HG03571 (cell line): Measurements from ENCODE around the gene KRTAP5-11.
"Not testable (repeated sequence)": the region's sequence is repeated elsewhere in the genome, so short reads cannot be mapped to it uniquely, and the experiment has no call there.

ENCODE experiments used
- ATAC-seq: cut with Tn5 transposase; IDR thresholded peaks from one replicate; pipeline ENCODE4 v1.9.1; 2021; ENCODE audit not compliant: unreplicated experiment

Gene KRTAP5-11, protein sequence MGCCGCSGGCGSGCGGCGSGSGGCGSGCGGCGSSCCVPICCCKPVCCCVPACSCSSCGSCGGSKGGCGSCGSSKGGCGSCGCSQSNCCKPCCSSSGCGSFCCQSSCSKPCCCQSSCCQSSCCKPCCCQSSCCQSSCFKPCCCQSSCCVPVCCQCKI

DNA sequence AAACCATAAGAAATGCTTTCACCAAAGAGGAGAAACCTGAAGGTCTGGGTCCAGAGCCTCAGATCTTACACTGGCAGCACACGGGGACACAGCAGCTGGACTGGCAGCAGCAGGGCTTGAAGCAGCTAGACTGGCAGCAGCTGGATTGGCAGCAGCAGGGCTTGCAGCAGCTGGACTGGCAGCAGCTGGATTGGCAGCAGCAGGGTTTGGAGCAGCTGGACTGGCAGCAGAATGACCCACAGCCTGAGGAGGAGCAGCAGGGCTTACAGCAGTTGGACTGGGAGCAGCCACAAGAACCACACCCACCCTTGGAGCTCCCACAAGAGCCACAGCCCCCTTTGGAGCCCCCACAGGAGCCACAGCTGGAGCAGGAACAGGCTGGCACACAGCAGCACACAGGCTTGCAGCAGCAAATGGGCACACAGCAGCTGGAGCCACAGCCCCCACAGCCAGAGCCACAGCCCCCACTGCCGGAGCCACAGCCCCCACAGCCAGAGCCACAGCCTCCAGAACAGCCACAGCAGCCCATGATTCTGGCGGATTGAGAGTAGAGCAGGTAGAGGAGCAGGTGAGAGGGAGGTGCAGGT is at the start of gene KRTAP5-11:
Gene KRTAP5-11, minus strand, starts transcription at position 567 of the 587 bp plus-strand sequence. Its CDS starts 38 bp downstream, at position 529.
- ATAC-seq, result no peak

DNA sequence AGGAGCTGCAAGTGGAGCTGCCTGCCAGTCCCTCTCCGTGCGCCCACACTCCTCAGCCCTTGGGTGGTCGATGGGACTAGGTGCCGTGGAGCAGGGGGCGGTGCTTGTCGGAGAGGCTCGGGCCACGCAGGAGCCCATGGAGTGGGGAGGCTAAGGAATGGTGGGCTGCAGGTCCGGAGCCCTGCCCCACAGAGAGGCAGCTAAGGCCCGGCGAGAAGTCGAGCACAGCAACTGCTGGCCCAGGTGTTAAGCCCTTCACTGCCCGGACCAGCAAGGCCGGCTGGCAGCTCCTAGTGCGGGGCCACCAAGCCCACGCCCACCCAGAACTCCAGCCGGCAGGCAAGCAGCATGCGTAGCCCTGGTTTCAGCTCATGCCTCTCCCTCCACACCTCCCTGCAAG is 48.9 kb upstream of the KRTAP5-11 start:
- ATAC-seq, result not testable (repeated sequence)

DNA sequence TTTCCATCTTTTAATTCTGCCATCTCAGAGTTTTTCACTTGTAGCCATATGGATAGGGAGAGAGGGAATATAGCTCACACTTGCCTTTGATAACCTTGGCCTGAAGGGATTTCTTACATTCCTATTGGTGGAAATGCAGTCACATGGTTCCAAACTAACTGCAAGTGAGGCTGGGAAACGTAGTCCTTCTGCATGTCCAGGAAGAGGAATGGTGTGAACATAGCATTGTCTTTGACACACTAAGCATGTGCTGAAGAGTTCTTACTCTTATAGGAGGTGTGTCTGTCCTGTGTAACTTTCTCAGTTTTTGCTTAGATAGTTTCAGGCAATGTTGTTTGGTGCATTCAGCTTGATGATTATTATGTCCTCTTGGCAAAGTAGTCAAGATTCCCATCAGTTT is 47.4 kb upstream of the KRTAP5-11 start:
- ATAC-seq, result not testable (repeated sequence)

DNA sequence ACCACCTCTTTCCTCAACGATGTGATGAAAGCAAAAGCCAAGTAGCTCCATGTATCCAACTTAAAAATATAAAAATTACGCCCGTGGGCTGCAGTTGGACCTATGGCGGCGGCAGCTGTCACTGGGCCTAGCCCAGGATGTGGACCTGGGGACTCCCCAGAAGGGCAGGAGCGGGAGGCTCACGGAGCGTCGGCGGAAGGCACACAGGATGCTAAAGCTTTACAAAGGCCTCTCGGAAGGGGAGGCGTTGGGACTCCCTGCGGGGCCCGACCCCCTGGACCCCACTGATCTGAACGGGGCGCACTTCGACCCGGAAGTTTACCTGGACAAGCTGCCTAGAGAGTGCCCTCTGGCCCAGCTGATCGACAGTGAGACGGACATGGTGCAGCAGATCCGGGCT is 46.3 kb upstream of the KRTAP5-11 start:
- not testable (repeated sequence) for ATAC-seq

DNA sequence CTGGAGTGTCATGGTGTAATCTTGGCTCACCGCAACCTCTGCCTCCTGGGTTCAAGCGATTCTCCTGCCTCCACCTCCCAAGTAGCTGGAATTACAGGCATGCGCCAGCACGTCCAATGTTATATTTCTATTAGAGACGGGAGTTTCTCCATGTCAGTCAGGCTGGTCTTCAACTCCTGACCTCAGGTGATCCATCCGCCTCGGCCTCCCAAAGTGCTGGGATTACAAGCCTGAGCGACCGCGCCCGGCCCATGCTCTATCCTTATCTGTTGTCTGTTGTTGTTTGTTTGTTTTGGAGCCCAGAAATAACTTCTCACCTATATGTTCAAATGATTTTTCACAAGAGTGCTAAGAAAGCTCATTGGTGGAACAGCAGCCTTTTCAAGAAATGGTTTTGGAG is 40.6 kb upstream of the KRTAP5-11 start:
- ATAC-seq, result not testable (repeated sequence)

DNA sequence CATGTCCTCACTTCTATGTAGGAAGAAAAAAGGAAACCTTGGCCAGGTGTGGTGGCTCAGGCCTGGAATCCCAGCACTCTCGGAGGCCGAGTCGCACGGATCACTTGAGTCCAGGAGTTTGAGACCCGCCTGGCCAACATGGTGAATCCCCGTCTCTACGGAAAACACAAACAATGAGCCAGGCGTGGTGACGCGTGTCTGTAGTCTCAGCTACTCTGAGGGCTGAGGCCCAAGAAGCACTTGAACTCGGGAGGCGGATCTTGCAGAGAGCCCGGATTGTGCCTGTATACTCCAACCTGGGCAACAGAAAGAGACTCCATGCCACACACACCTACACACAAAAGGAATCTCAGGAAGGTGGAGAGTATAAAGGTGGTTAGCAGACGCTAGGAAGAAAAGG is 39.9 kb upstream of the KRTAP5-11 start:
- not testable (repeated sequence) for ATAC-seq

DNA sequence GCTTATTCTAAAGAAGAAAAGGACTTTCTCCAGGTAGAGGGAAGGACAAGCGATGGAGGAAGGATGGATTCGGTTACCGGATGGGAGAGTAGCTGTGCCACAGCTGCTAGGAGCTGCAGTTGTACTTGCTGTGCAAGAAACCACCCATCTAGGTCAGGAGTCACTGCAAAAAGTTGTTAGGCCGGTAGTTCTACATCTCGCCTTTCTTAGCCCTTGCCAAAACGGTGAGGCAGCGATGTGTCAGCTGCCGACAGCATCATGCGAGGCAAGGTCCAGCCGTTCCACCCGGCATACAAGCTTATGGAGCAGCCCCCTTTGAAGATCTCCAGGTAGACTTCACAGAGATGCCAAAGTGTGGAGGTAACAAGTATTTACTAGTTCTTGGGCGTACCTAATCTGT is 32.3 kb upstream of the KRTAP5-11 start:
- not testable (repeated sequence) for ATAC-seq

DNA sequence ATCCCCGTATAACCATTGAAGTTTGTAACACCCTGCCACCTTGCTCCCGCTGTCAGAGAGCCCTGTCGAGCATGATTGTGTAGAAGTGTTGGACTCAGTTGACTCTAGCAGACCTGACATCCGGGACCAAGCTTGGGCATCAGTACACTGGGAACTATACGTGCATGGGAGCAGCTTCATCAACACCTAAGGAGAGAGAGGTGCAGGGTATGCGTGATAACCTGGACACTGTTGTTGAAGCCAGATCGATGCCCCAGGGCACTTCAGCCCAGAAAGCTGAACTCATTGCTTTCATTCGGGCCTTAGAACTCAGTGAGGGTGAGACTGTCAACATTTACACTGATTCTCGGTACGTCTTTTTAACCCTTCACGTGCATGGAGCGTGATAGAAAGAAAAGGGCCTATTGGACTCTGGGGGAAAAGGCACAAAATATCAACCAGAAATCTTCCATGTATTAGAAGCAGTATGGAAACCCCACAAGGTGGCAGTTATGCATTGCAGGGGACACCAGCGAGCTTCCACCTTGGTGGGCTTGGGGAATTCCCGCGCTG is 31.8 kb upstream of the KRTAP5-11 start:
- ATAC-seq, result not testable (repeated sequence)

DNA sequence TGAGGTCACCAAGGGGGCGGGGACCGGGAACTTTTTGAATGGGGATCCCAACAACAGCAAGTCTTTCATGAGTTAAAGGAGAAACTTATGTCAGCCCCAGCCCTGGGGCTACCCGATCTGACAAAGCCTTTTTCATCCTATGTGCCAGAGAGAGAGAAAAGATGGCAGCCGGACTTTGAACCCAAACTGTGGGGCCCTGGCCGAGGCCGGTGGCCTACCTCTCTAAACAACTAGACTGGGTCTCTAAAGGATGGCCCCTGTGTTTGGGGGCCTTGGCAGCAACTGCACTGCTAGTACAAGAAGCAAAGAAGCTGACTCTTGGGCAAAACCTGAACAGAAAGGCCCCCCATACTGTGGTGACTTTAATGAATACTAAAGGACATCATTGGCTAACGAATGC is 31.3 kb upstream of the KRTAP5-11 start:
- ATAC-seq, result not testable (repeated sequence)

DNA sequence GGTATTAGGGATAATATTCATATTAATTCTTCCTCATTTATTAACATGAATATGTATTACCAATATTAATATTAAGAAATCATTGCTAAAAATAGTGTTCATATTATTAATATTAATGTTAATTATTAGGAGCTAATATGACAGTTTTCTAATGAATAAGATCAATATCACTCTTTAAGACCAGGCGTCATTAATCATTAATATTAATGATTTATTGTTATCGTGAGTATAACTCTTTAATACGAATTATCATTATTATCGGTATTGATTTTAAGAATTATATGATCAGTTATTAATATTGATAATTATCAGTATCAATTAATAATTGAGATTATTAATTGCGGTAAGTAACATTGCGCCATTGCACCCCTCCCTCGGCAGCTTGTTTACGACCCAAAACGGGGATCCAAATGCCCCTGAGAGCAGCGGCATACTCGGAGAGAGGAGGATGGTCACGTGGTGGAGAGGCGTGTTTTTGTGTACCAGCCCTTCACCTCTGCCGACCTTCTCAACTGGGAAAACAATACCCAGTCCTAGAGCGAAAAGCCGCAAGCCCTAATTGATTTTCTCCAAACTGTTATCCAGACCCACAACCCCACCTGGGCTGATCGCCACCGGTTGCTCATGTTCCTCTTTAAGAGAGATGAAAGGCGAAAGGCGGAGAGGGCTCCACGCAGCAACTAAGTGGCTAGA is 28.7 kb upstream of the KRTAP5-11 start:
- not testable (repeated sequence) for ATAC-seq

DNA sequence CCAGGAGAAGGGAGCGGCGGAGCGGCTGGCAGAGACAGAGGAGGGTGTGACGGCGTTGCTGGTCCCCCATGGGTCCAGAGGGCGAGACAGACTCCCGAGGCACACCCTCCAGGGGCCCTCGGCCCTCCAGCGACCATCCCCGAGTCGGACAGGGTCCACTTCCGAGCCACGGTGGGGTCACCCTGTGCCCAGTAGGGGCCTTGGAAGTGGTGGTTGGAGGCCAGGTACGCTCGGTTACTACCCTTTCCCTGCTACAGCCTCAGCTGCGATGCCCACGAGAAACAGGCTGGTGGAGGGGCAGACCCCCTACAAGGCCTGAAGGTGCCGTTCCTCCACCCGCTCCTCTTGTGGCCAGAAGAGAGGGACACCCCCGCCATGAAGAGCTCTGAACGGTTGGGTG is 25.6 kb upstream of the KRTAP5-11 start:
- ATAC-seq, result not testable (repeated sequence)

DNA sequence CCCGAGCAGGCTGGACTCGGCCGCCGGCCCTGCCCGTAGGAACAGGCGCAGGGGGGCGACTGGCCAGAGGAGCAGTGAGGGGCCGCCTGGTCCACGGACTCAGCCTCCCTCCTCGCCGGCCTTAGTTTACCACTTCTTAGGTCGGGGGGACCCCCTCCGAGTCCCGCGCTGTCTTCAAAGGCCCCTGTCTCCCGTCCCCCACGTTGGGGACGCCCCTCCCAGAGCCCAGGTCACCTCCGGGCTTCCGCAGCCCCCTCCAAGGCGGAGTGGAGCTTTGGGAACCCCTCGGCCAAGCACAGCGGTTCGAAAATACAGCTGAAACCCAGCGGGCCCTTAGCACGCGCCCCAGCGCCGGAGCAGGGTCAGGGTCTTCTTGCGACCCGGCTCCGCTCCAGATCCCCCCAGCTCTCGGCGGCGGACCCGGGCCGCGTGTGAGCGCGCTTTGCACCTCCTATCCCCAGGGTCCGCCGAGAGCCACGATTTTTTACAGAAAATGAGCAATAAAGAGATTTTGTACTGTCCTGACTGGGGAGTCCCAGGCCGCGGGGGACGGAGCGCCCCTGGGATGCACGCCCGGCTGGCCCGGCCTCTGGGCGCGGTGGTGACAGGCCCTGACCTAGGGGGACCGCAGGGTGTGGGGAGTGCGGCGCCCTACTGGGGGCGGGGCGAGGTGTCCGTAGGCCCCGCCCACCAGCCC is 25.0 kb upstream of the KRTAP5-11 start:
- ATAC-seq, result not testable (repeated sequence)

DNA sequence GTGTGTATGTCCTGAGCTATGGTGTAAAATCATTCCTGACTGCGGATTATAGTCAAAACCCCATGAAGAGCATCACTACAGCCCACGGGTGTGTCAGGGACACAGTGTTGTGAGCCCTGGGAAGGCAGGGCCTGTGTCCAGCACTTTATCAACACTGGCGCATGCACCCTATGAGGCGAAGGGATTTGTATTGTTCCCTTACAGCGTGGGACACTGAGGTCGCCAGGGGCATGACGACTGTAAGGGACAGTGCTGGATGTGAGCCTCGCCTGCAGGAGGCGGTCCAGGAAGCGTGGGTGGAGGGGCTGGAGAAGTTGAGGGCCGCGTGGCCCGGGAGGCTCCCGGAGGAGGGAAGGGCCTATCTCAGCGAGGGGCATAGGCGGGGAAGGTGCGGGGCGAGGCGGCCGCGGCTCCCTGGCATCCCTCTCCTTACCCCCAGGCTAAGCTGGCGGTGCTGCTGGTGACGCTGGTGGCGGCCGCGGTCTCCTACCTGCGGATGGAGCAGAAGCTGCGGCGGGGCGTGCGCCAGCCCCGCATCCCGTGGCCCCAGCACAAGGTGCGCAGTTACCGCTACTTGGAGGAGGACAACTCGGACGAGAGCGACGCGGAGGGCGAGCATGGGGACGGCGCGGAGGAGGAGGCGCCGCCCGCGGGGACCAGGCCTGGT is 24.3 kb upstream of the KRTAP5-11 start:
- not testable (repeated sequence) for ATAC-seq

DNA sequence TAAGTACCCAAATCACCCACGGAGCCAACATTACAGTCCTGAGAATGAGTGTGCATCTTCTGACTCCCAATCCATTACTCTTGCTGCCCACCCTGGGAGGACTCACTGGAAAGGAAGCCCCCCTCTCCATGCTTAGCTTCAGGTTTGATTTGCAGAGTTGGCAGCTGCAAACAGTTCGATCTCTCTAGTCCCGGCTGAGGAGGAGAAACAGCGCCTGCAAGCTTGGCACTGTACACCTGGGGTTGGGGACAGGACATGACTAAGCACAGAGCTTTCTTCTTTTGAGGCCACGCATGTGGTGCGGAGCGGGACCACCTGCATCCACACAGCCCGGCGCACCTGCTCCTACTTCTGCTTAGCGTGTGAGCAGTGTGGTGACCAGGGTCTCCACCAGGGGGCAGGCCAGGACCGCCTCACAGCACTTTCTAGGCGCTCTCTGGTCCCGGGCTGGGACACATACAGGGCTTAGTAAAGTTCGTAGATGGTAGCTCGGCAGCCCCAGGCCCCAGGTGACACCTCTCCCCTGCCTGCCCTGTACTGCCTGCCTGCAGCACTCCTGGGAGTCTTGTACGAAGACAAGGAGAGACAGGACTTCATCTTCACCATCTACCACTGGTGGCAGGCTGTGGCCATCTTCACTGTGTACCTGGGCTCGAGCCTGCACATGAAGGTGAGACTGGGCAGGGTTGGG is 22.3 kb upstream of the KRTAP5-11 start:
- ATAC-seq, result not testable (repeated sequence)

DNA sequence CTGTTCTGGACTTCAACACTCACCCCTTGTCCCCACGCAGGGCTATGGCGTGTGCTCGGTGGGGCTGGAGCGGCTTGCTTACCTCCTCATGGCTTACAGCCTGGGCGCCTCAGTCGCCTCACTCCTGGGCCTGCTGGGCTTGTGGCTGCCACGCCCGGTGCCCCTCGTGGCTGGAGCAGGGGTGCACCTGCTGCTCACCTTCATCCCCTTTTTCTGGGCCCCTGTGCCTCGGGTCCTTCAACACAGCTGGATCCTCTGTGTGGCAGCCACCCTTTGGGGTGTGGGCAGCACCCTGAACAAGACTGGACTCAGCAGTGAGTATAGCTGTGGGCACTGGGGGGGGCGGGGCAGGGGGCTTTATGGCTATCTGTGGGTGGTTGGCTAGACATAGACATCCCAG is 20.5 kb upstream of the KRTAP5-11 start:
- not testable (repeated sequence) for ATAC-seq

DNA sequence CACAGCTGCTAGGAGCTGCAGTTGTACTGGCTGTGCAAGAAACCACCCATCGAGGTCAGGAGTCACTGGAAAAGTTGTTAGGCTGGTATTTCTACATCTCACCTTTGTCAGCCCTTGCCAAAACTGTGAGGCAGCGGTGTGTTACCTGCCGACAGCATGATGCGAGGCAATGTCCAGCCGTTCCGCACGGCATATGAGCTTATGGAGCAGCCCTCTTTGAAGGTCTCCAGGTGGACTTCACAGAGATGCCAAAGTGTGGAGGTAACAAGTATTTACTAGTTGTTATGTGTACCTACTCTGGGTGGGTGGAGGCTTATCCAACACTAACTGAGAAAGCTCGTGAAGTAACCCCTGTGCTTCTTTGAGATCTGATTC is 6.9 kb upstream of the KRTAP5-11 start:
- not testable (repeated sequence) for ATAC-seq

DNA sequence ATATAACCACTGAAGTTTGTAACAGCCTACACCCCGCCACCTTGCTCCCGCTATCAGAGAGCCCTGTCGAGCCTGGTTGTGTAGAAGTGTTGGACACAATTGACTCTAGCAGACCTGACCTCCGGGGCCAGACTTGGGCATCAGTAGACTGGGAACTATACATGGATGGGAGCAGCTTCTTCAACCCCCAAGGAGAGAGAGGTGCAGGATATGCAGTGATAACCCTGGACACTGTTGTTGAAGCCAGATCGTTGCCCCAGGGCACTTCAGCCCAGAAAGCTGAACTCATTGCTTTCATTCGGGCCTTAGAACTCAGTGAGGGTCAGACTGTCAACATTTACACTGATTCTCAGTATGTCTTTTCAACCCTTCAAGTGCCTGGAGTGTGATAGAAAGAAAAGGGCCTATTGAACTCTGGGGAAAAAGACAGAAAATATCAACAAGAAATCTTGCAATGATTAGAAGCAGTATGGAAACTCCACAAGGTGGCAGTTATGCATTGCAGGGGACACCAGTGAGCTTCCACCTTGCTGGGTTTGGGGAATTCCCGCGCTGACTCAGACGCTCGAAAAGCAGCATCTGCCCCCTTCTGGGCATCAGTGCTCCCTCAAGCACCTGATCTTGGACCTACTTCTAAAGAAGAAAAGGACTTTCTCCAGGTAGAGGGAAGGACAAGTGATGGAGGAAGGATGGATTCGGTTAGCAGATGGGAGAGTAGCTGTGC is 6.3 kb upstream of the KRTAP5-11 start:
- ATAC-seq, result not testable (repeated sequence)

DNA sequence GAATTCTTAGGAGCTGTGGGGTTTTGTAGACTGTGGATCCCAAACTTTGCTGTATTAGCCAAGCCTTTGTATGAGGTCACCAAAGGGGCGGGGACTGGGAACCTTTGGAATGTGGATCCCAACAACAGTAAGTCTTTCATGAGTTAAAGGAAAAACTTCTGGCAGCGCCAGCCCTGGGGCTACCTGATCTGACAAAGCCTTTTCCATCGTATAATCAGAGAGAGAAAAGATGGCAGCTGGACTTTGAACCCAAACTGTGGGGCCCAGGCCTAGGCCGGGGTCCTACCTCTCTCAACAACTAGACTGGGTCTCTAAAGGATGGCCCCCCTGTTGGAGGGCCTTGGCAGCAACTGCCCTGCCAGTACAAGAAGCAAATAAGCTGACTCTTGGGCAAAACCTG is 5.6 kb upstream of the KRTAP5-11 start:
- ATAC-seq, result not testable (repeated sequence)

DNA sequence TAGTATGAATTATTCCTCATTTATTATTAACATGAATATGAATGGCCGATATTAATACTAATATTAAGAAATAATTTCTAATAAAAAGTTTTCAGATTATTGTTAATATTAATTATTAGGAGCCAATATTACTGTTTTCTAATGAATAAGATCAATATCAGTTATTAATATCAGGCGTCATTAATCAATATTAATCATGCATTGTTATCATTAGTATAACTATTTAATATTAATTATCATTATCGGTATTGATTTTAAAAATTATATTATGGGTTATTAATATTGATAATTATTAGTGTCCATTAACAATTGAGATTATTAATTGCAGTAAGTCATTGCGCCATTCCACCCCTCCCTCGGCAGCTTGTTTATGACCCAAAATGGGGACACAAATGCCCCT is 3.0 kb upstream of the KRTAP5-11 start:
- not testable (repeated sequence) for ATAC-seq

DNA sequence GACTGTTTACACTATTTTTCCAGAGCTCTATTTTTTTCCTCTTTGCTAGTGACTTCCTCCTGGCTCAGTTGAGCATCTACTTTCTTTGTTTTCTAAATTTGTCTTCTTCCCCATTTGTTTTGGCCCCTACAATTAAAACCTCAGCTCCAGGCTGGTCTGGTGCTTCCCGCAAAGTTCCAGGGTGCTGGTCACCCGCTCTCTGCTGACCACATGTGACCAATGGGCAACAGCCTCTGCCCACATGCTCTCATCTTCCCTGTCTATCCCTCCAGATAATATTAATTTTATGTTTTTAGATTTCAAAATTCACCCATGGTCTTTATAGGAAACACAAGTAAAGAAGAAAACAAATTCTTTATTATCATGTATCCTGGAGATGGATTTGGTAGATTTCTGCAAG is 294 bp upstream of the KRTAP5-11 start:
- not testable (repeated sequence) for ATAC-seq
